Measurements from ENCODE around the gene LGALS3. TPM values are rescaled to one million over a fixed set of nuclear protein-coding genes. Genes with fewer than 3 reads are reported as not detected.

LGALS3 gene
- total RNA-seq, 4 donors from 2014 or later, result 65.7 to 201 (median 111) TPM

GRCh38 chr14:55103971-55104954 lies 24.8 kb upstream of the LGALS3 start:
- H3K9me3 ChIP-seq, result no peaks in the 10 kb centered on the region
- intact Hi-C loops (cut with DNase I), result no loop called here
- no peaks in the 10 kb centered on the region for H3K36me3 ChIP-seq
- peaks cover 35 to 74% of the 10 kb centered on the region in 2 donors for H3K4me1 ChIP-seq
- TF ChIP-seq CTCF (IDR thresholded peaks at IDR 0.05) (no peak), POLR2A (IDR thresholded peaks at IDR 0.05) (no peak)
- WGBS, 2 donors, result 96 to 97% methylated on average over 6 of the region's 6 CpGs
- H3K4me3 ChIP-seq (replicated peaks in 1 of 3), result no peak overlapping the region
- no peaks in the 10 kb centered on the region for H3K27me3 ChIP-seq
- DNase-seq, result no peak
- H3K27ac ChIP-seq, result peak overlapping the region; percentile 95 to 97 (median 97)

DNA sequence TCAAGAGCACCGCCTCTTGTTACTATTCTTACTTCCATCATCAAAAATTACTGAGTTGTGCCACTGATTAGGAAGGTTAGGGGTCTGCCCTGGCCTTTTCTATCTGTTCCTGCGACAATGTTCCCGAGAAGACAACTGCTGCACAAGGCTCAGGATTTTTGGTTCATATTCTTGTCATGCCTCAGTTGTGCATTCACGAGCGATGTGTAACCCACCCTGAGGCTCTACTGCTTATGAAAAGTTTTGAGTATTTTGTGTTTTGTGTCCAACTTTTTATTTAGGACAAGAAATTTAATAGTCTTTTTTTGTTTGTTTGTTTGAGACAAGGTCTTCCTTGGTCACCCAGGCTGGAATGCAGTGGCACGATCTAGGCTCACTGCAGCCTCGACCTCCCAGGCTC lies 23.1 kb upstream of the LGALS3 start:
- H3K4me1 ChIP-seq, result peaks cover 35 to 67% of the 10 kb centered on the region in 2 donors
- TF ChIP-seq CTCF (IDR thresholded peaks at IDR 0.05) (no peak), POLR2A (IDR thresholded peaks at IDR 0.05) (no peak)
- WGBS, 2 donors, result 83 to 89% methylated on average over 7 of the region's 7 CpGs
- no peak for DNase-seq
- no peak overlapping the region for H3K4me3 ChIP-seq (replicated peaks in 1 of 3)
- intact Hi-C loops (cut with DNase I), result no loop called here
- H3K36me3 ChIP-seq, result no peaks in the 10 kb centered on the region
- no peaks in the 10 kb centered on the region for H3K27me3 ChIP-seq
- peak overlapping the region in 2 of 3 donors; percentile 5 to 97 for H3K27ac ChIP-seq
- no peaks in the 10 kb centered on the region for H3K9me3 ChIP-seq

DNA sequence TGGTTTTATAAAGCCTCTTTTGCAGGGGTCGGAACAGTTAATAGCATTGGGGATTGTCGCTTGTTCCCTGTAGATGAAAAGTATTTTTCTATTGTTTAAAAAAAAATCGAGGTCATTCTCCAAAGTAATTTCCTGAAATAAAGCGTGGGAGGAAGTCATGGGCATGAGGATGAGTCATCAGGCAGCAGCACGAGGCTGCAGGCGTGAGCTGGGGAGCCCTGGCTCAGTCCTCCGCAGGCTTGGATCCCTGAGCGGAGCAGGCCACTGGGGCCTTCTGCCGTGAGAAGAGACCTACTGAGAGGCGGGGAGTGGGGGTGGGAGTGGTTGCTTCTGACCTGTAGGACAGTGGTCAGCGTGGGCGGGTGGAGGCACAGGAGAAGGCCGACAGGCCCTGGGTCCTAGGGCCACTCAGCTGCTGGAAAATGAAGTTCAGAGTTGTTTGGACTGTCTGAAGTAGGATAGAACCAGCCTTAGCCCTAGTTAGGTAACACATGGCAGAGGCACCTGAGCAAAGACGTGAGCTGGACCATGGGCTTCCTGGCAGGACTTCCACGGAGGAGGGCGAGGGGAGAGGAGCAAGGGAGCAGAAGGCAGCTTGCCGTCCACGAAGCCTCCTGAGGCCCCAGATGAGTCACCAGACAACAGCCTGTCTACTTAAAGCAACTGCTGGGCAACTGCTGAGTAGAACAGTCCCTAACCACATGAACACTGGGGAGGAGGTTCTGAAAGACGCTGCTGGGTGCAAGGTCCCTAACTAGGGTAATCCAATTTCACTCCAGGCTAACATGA lies 21.1 kb upstream of the LGALS3 start:
- Histone ChIP-seq H3K4me1 (peaks cover 24 to 47% of the 10 kb centered on the region in 2 donors), H3K27ac (peak overlapping the region; percentile 86 to 89 (median 89)), H3K9me3 (no peaks in the 10 kb centered on the region), H3K27me3 (no peaks in the 10 kb centered on the region), H3K36me3 (no peaks in the 10 kb centered on the region), H3K4me3 (replicated peaks in 1 of 3) (no peak overlapping the region)
- 54 to 58% methylated on average over 17 to 19 of the region's 19 CpGs for WGBS, 2 donors
- peak; percentile 55 to 61 for DNase-seq
- no peak for TF ChIP-seq CTCF (IDR thresholded peaks at IDR 0.05)
- intact Hi-C loops (cut with DNase I), result no loop called here

DNA sequence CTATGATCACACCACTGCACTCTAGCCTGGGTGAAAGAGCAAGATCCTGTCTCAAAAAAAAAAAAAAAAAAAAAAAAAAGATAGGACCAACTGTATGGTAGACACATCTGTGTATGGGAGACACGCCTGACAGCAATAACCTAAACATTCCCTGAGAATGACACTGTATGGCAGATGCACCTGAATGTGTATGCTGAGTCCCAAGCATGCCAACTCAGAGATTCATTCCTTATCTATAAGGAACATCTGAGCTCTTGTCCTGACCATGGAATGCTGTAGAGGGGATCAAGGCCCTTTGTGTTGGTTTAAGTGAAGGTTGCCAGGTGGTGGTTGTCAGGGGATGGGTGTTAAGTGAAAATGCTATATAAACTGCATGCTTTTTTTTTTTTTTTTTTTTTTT lies 19.2 kb upstream of the LGALS3 start:
- no peak for TF ChIP-seq CTCF (IDR thresholded peaks at IDR 0.05)
- no peak for TF ChIP-seq POLR2A (IDR thresholded peaks at IDR 0.05)
- Histone ChIP-seq H3K4me3 (replicated peaks in 1 of 3) (no peak overlapping the region), H3K9me3 (no peaks in the 10 kb centered on the region), H3K36me3 (no peaks in the 10 kb centered on the region), H3K4me1 (peaks cover 6 to 29% of the 10 kb centered on the region in 2 donors), H3K27ac (no peak overlapping the region), H3K27me3 (no peaks in the 10 kb centered on the region)
- no peak for DNase-seq
- WGBS, 2 donors, result 92 to 100% methylated on average over 1 of the region's 1 CpG
- intact Hi-C loops (cut with DNase I), result no loop called here
